Measurements from ENCODE around the gene ACER3.

Gene ACER3

GRCh38 chr11:77035039-77035438 is 174.3 kb downstream of the ACER3 start:
- Histone ChIP-seq H3K27me3 (ENCODE audit: insufficient read depth, low read length) (peaks cover 20% of the 10 kb centered on the region), H3K9ac (ENCODE audit: low read depth, low read length) (no peak overlapping the region), H3K9me3 (ENCODE audit: insufficient read depth, low read depth, low read length) (no peaks in the 10 kb centered on the region), H3K27ac (ENCODE audit: low read length) (no peak overlapping the region), H3K4me1 (ENCODE audit: insufficient read depth, low read length) (no peaks in the 10 kb centered on the region), H3K36me3 (ENCODE audit: insufficient read depth, low read depth, low read length) (no peaks in the 10 kb centered on the region), H3K4me3 (ENCODE audit: low read length) (no peak overlapping the region)

- Histone ChIP-seq H3K27ac (ENCODE audit: low read length) (no peak overlapping the region), H3K4me1 (ENCODE audit: insufficient read depth, low read length) (no peaks in the 10 kb centered on the region), H3K36me3 (ENCODE audit: insufficient read depth, low read depth, low read length) (no peaks in the 10 kb centered on the region), H3K9ac (ENCODE audit: low read depth, low read length) (no peak overlapping the region), H3K9me3 (ENCODE audit: insufficient read depth, low read depth, low read length) (no peaks in the 10 kb centered on the region; the same call in 1 of the 2 replicates), H3K27me3 (ENCODE audit: insufficient read depth, low read length) (peaks cover 25% of the 10 kb centered on the region), H3K4me3 (ENCODE audit: low read length) (no peak overlapping the region)
Observed at GRCh38 chr11:77035580-77035979, 174.9 kb downstream of the ACER3 start.

- no peak overlapping the region for H3K9ac ChIP-seq (ENCODE audit: low read depth, low read length)
- H3K27me3 ChIP-seq (ENCODE audit: insufficient read depth, low read length) = peaks cover 33% of the 10 kb centered on the region
- H3K9me3 ChIP-seq (ENCODE audit: insufficient read depth, low read depth, low read length) = no peaks in the 10 kb centered on the region; the same call in 1 of the 2 replicates
- H3K36me3 ChIP-seq (ENCODE audit: insufficient read depth, low read depth, low read length) = no peaks in the 10 kb centered on the region
- H3K4me3 ChIP-seq (ENCODE audit: low read length) = no peak overlapping the region
- H3K27ac ChIP-seq (ENCODE audit: low read length) = no peak overlapping the region
- H3K4me1 ChIP-seq (ENCODE audit: insufficient read depth, low read length) = no peaks in the 10 kb centered on the region
Observed at GRCh38 chr11:77036398-77036797, 175.7 kb downstream of the ACER3 start.

GRCh38 chr11:77037057-77037456 is 176.3 kb downstream of the ACER3 start:
- H3K9ac ChIP-seq (ENCODE audit: low read depth, low read length) = no peak overlapping the region
- H3K9me3 ChIP-seq (ENCODE audit: insufficient read depth, low read depth, low read length) = no peaks in the 10 kb centered on the region; the same call in 1 of the 2 replicates
- peaks cover 38% of the 10 kb centered on the region for H3K27me3 ChIP-seq (ENCODE audit: insufficient read depth, low read length)
- H3K4me1 ChIP-seq (ENCODE audit: insufficient read depth, low read length) = no peaks in the 10 kb centered on the region
- no peaks in the 10 kb centered on the region for H3K36me3 ChIP-seq (ENCODE audit: insufficient read depth, low read depth, low read length)
- no peak overlapping the region for H3K27ac ChIP-seq (ENCODE audit: low read length)
- H3K4me3 ChIP-seq (ENCODE audit: low read length) = no peak overlapping the region

GRCh38 chr11:77038029-77038824 is 177.5 kb downstream of the ACER3 start:
- Histone ChIP-seq H3K36me3 (ENCODE audit: insufficient read depth, low read depth, low read length) (no peaks in the 10 kb centered on the region), H3K4me3 (ENCODE audit: low read length) (no peak overlapping the region), H3K4me1 (ENCODE audit: insufficient read depth, low read length) (no peaks in the 10 kb centered on the region), H3K27ac (ENCODE audit: low read length) (no peak overlapping the region), H3K9ac (ENCODE audit: low read depth, low read length) (no peak overlapping the region), H3K27me3 (ENCODE audit: insufficient read depth, low read length) (peaks cover 43% of the 10 kb centered on the region), H3K9me3 (ENCODE audit: insufficient read depth, low read depth, low read length) (no peaks in the 10 kb centered on the region; the same call in 1 of the 2 replicates)

- H3K4me3 ChIP-seq (ENCODE audit: low read length) = no peak overlapping the region
- H3K9me3 ChIP-seq (ENCODE audit: insufficient read depth, low read depth, low read length) = no peaks in the 10 kb centered on the region; the same call in 1 of the 2 replicates
- no peaks in the 10 kb centered on the region for H3K36me3 ChIP-seq (ENCODE audit: insufficient read depth, low read depth, low read length)
- H3K9ac ChIP-seq (ENCODE audit: low read depth, low read length) = no peak overlapping the region
- peaks cover 43% of the 10 kb centered on the region for H3K27me3 ChIP-seq (ENCODE audit: insufficient read depth, low read length)
- no peak overlapping the region for H3K27ac ChIP-seq (ENCODE audit: low read length)
- H3K4me1 ChIP-seq (ENCODE audit: insufficient read depth, low read length) = no peaks in the 10 kb centered on the region
Observed at GRCh38 chr11:77038825-77039326, 178.2 kb downstream of the ACER3 start.

GRCh38 chr11:77039491-77040400 is 179.0 kb downstream of the ACER3 start:
- peak overlapping the region; percentile 50; the same call in 1 of the 2 replicates for H3K4me3 ChIP-seq (ENCODE audit: low read length)
- H3K9me3 ChIP-seq (ENCODE audit: insufficient read depth, low read depth, low read length) = no peaks in the 10 kb centered on the region; the same call in 1 of the 2 replicates
- H3K36me3 ChIP-seq (ENCODE audit: insufficient read depth, low read depth, low read length) = no peaks in the 10 kb centered on the region
- no peaks in the 10 kb centered on the region for H3K4me1 ChIP-seq (ENCODE audit: insufficient read depth, low read length)
- H3K27me3 ChIP-seq (ENCODE audit: insufficient read depth, low read length) = peaks cover 43% of the 10 kb centered on the region
- H3K27ac ChIP-seq (ENCODE audit: low read length) = no peak overlapping the region
- H3K9ac ChIP-seq (ENCODE audit: low read depth, low read length) = no peak overlapping the region

- Histone ChIP-seq H3K27me3 (ENCODE audit: insufficient read depth, low read length) (peaks cover 50% of the 10 kb centered on the region), H3K4me1 (ENCODE audit: insufficient read depth, low read length) (no peaks in the 10 kb centered on the region), H3K27ac (ENCODE audit: low read length) (no peak overlapping the region), H3K9me3 (ENCODE audit: insufficient read depth, low read depth, low read length) (no peaks in the 10 kb centered on the region; the same call in 1 of the 2 replicates), H3K4me3 (ENCODE audit: low read length) (no peak overlapping the region), H3K9ac (ENCODE audit: low read depth, low read length) (no peak overlapping the region), H3K36me3 (ENCODE audit: insufficient read depth, low read depth, low read length) (no peaks in the 10 kb centered on the region)
Observed at GRCh38 chr11:77040401-77040777, 179.7 kb downstream of the ACER3 start.

- peaks cover 55% of the 10 kb centered on the region for H3K27me3 ChIP-seq (ENCODE audit: insufficient read depth, low read length)
Observed at GRCh38 chr11:77040889-77041288, 180.2 kb downstream of the ACER3 start.

GRCh38 chr11:77042111-77042726 is 181.5 kb downstream of the ACER3 start:
- H3K4me3 ChIP-seq (ENCODE audit: low read length) = no peak overlapping the region
- no peak overlapping the region for H3K9ac ChIP-seq (ENCODE audit: low read depth, low read length)
- no peaks in the 10 kb centered on the region; the same call in 1 of the 2 replicates for H3K9me3 ChIP-seq (ENCODE audit: insufficient read depth, low read depth, low read length)
- H3K27me3 ChIP-seq (ENCODE audit: insufficient read depth, low read length) = peaks cover 60% of the 10 kb centered on the region
- H3K4me1 ChIP-seq (ENCODE audit: insufficient read depth, low read length) = peaks cover 4% of the 10 kb centered on the region; the same call in 1 of the 2 replicates
- H3K36me3 ChIP-seq (ENCODE audit: insufficient read depth, low read depth, low read length) = no peaks in the 10 kb centered on the region
- H3K27ac ChIP-seq (ENCODE audit: low read length) = no peak overlapping the region

More at GRCh38 chr11:77040889-77041288, 180.2 kb downstream of the ACER3 start:
- Histone ChIP-seq H3K36me3 (ENCODE audit: insufficient read depth, low read depth, low read length) (no peaks in the 10 kb centered on the region), H3K9ac (ENCODE audit: low read depth, low read length) (no peak overlapping the region), H3K27ac (ENCODE audit: low read length) (no peak overlapping the region), H3K4me3 (ENCODE audit: low read length) (no peak overlapping the region), H3K4me1 (ENCODE audit: insufficient read depth, low read length) (no peaks in the 10 kb centered on the region), H3K9me3 (ENCODE audit: insufficient read depth, low read depth, low read length) (no peaks in the 10 kb centered on the region; the same call in 1 of the 2 replicates)

- Histone ChIP-seq H3K27me3 (ENCODE audit: insufficient read depth, low read length) (peaks cover 47% of the 10 kb centered on the region), H3K27ac (ENCODE audit: low read length) (no peak overlapping the region), H3K9me3 (ENCODE audit: insufficient read depth, low read depth, low read length) (no peaks in the 10 kb centered on the region; the same call in 1 of the 2 replicates), H3K36me3 (ENCODE audit: insufficient read depth, low read depth, low read length) (no peaks in the 10 kb centered on the region), H3K4me1 (ENCODE audit: insufficient read depth, low read length) (peaks cover 4% of the 10 kb centered on the region; the same call in 1 of the 2 replicates), H3K9ac (ENCODE audit: low read depth, low read length) (no peak overlapping the region), H3K4me3 (ENCODE audit: low read length) (no peak overlapping the region)
Observed at GRCh38 chr11:77044356-77044755, 183.6 kb downstream of the ACER3 start.
